ENCODE results near the gene NPPB.

DNA sequence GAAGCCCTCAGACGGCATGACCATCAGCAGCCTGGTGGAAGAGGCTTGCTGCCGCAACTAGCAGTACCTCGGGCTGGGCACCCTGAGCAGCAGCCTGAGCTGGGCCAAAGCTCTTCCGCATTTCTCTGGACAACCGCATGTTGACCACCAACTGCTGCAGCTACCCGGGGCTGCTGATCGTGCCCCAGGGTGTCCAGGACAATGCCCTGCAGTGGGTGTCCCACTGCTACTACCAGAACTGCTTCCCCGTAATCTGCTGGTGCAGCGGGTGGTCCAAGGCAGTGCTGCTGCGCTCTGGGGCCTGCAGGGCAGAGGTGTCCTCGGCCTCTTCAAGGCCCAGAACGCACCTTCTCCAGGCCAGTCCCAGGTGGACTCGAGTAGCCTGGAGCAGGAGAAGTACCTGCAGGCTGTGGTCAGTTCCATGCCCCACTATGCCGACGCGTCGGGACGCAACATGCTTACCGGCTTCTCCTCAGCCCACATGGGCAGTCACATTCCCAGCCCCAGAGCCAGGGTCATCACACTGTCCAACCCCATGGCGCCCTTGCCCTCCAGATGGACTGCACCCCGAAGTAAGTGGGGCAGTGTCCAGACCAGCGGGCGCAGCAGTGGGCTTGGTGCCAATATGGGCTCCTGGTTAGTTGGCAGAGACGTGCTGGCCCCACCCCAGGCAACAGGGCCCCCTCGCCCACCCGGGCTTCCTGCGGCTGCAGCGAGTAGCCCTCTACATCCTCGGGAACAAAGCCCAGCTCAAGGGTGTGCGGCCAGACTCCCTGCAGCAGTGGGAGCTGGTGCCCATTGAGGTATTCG is 19.5 kb upstream of the NPPB start:
- TF ChIP-seq, protein P1, sequence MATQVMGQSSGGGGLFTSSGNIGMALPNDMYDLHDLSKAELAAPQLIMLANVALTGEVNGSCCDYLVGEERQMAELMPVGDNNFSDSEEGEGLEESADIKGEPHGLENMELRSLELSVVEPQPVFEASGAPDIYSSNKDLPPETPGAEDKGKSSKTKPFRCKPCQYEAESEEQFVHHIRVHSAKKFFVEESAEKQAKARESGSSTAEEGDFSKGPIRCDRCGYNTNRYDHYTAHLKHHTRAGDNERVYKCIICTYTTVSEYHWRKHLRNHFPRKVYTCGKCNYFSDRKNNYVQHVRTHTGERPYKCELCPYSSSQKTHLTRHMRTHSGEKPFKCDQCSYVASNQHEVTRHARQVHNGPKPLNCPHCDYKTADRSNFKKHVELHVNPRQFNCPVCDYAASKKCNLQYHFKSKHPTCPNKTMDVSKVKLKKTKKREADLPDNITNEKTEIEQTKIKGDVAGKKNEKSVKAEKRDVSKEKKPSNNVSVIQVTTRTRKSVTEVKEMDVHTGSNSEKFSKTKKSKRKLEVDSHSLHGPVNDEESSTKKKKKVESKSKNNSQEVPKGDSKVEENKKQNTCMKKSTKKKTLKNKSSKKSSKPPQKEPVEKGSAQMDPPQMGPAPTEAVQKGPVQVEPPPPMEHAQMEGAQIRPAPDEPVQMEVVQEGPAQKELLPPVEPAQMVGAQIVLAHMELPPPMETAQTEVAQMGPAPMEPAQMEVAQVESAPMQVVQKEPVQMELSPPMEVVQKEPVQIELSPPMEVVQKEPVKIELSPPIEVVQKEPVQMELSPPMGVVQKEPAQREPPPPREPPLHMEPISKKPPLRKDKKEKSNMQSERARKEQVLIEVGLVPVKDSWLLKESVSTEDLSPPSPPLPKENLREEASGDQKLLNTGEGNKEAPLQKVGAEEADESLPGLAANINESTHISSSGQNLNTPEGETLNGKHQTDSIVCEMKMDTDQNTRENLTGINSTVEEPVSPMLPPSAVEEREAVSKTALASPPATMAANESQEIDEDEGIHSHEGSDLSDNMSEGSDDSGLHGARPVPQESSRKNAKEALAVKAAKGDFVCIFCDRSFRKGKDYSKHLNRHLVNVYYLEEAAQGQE (IDR thresholded peaks at IDR 0.05; ENCODE audit: insufficient replicate concordance, low read depth), result no peak
- no peak for TF ChIP-seq POLR2AphosphoS5 (IDR thresholded peaks at IDR 0.05; ENCODE audit: low read depth)
